ENCODE measurements around the gene MTARC2.
"Not testable (repeated sequence)": the region's sequence is repeated elsewhere in the genome, so short reads cannot be mapped to it uniquely, and the experiment has no call there.

MTARC2 gene

DNA sequence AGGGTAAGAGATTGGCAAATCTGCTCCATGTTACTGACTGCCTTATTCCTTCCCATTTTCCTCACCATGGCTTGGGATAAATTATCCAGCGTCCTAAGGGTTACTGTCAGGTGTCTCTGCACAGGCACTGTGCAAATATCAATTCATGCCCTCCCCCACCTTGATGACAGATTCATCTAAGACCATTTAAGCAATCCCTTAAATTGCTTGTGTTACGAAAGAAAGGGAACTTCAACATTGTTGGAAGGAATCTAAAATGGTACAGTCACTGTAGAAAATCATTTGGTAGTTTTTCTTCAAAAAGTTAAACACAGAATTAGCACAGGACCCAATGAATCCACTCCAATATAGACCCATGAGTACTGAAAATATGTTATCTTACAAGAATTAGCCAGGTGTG lies 17.6 kb upstream of the MTARC2 start:
- DNase-seq (ENCODE audit: low read depth) = no peak
- TF ChIP-seq, protein P1, sequence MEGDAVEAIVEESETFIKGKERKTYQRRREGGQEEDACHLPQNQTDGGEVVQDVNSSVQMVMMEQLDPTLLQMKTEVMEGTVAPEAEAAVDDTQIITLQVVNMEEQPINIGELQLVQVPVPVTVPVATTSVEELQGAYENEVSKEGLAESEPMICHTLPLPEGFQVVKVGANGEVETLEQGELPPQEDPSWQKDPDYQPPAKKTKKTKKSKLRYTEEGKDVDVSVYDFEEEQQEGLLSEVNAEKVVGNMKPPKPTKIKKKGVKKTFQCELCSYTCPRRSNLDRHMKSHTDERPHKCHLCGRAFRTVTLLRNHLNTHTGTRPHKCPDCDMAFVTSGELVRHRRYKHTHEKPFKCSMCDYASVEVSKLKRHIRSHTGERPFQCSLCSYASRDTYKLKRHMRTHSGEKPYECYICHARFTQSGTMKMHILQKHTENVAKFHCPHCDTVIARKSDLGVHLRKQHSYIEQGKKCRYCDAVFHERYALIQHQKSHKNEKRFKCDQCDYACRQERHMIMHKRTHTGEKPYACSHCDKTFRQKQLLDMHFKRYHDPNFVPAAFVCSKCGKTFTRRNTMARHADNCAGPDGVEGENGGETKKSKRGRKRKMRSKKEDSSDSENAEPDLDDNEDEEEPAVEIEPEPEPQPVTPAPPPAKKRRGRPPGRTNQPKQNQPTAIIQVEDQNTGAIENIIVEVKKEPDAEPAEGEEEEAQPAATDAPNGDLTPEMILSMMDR (conservative IDR thresholded peaks at IDR 0.05; ENCODE audit: control insufficient read depth, insufficient read depth, low read depth, low read length) = no peak
- H3K4me3 ChIP-seq (ENCODE audit: control insufficient read depth, low read depth, low read length) = no peak overlapping the region

DNA sequence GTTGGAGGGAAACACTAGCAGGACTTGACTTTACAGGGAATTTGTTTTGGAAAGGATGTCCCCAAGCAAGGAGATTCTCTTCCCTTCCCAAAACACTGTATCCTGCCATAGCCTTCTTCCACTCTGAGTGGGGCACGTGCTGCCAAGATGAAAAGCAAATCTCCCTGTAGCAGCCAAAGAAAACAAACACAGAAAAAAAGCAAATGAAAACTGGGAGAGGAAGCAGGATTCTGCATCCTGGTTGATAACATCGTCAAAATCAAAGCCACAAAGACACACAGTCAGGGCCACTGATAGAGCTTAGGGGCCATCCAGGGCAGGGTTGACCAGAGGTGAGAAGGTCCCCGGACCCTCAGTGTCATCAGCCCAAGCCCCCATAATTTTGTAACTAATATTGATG lies 16.0 kb upstream of the MTARC2 start:
- no peak overlapping the region for H3K4me3 ChIP-seq (ENCODE audit: control insufficient read depth, low read depth, low read length)
- no peak for DNase-seq (ENCODE audit: low read depth)
- TF ChIP-seq, protein P1 (conservative IDR thresholded peaks at IDR 0.05; ENCODE audit: control insufficient read depth, insufficient read depth, low read depth, low read length) = no peak

DNA sequence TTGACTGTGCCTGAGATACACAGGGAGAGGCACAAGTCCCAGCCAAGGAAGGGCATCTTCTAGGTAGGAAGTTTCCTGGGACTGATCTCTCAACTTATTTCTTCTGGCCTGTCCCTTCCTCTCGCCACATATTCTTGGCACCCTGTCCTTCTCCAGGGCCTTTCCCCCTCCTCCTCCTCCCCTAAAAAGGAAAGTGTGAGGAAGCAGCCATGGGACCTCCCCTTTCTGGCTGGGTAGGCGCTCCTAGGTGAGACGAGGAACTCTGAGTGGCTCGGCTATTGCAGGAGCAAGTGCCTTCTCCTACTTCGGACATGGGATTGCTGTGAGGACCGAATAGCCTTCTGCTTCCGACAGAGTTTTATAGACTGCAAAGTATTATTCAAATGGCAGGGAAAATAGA lies 15.5 kb upstream of the MTARC2 start:
- no peak overlapping the region for H3K4me3 ChIP-seq (ENCODE audit: control insufficient read depth, low read depth, low read length)
- no peak for DNase-seq (ENCODE audit: low read depth)
- TF ChIP-seq, protein P1 (conservative IDR thresholded peaks at IDR 0.05; ENCODE audit: control insufficient read depth, insufficient read depth, low read depth, low read length) = no peak

DNA sequence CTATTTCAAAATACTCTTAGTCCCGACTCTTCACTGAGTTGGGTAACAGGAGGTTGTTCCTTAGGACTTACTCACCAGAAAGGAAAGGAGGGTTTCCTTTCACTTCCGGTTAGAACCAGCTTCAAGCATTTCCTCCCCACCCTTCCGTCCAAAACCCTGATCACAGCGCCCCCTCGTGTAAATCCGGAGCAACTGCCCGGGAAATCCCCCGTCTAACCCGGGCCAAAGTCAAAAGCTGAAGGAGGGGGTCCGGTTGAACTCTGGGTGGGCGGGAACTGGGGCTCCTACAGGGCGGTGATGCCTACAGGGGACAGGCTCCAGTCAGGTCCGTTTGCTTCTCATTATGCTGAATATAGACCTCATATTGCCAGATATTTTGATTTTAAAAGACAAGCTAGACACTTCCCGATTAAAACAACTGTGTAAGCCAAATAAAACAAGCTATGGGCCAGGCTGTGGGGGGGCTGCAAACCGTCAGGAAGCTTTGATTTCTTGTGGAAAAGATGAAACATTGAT lies 15.0 kb upstream of the MTARC2 start:
- peak overlapping the region; percentile 25 for H3K4me3 ChIP-seq (ENCODE audit: control insufficient read depth, low read depth, low read length)
- TF ChIP-seq, protein P1 (conservative IDR thresholded peaks at IDR 0.05; ENCODE audit: control insufficient read depth, insufficient read depth, low read depth, low read length) = peak; percentile 91
- peak; percentile 95 for DNase-seq (ENCODE audit: low read depth)

DNA sequence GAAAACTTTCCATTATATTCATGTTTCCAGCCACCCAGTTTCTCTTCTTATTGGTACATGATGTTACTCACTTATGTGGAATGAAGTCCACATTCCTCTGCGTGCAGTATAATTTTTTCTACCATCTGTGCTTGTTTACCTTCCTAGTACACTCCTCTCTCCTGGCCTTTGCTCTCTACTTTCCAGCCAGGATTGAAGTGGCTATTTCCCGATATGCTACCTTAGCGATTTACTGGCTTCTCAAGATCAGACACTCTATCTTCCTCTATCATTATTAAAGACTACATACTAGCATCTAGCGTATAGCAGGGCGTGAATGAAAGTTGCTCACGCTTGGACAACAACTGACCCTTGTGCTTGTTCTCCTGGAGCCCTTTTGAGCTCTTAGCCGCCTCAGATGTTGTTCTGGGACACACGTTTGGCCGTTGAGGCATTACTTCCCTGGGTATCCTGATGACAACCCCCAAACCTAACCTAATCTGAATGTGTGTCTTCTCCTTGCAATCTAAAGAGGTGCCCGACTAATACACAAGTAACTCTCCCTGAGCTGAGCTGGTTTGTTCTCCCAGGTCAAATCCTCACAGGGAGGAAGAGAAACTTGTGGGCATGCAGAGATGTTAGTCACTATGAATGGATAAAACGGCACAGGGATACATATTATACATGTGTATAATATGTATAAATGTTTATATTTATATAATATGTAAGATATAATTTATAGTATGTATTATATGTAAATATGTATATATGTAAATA lies 13.4 kb upstream of the MTARC2 start:
- peak; percentile 59 for DNase-seq (ENCODE audit: low read depth)
- TF ChIP-seq, protein P1 (conservative IDR thresholded peaks at IDR 0.05; ENCODE audit: control insufficient read depth, insufficient read depth, low read depth, low read length) = no peak
- H3K4me3 ChIP-seq (ENCODE audit: control insufficient read depth, low read depth, low read length) = no peak overlapping the region

DNA sequence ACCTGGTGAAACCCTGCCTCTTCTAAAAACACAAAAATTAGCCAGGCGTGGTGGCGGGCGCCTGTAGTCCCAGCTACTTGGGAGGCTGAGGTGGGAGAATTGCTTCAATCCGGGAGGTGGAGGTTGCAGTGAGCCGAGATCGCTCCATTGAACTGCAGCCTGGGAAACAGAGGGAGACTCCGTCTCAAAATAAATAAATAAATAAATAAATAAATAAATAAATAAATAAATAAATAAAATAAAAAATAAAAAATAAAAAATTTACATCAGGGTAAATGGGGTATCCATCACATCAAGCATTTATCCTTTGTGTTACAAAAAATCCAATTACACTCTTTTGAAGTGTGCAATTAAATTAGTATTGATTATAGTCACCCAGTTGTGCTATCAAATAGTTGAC lies 11.8 kb upstream of the MTARC2 start:
- H3K4me3 ChIP-seq (ENCODE audit: control insufficient read depth, low read depth, low read length); DNase-seq (ENCODE audit: low read depth): not testable (repeated sequence)

DNA sequence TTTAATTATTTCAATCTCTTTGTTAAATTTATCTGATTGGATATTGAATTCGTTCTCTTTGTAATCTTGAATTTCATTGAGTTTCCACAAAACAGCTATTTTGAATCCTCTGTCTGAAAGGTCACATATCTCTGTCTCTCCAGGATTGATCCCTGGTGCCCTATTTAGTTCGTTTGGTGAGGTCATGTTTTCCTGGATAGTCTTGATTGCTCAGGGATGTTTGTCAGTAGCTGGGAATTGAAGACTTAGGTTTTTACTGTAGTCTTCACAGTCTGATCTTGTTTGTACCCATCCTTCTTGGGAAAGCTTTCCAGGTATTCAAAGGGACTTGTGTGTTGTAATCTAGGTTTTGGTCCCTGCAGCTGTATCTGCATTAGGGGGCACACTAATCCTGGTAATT lies 6.8 kb upstream of the MTARC2 start:
- TF ChIP-seq, protein P1 (conservative IDR thresholded peaks at IDR 0.05; ENCODE audit: control insufficient read depth, insufficient read depth, low read depth, low read length) = no peak
- no peak for DNase-seq (ENCODE audit: low read depth)
- H3K4me3 ChIP-seq (ENCODE audit: control insufficient read depth, low read depth, low read length) = no peak overlapping the region

All from fibroblast of mammary gland (primary cell).